ENCODE measurements around the gene SBF2.

GRCh38 chr11:9887472-9887871 is 406.5 kb downstream of the SBF2 start:
- TF ChIP-seq POLR2A (IDR thresholded peaks at IDR 0.05), result no peak
- no peak for TF ChIP-seq EP300 (IDR thresholded peaks at IDR 0.05)

All from gastroesophageal sphincter (tissue), 2 donors.